ENCODE results near the gene GOLPH3. TPM values are rescaled to one million over a fixed set of nuclear protein-coding genes. Genes with fewer than 3 reads are reported as not detected.
A peak's percentile ranks its signal among the peaks of the same experiment; 100 is the strongest.

GOLPH3 gene
- total RNA-seq (2012; rRNA removed) (38.2 and 59.7 TPM in 2 replicates), polyA plus RNA-seq (2012; rRNA removed) (32.9 and 41.3 TPM in 2 replicates), Bru-seq, nascent RNA (percentile 96 among the genes with signal in this experiment), BruChase-seq, experiment 1, labeled RNA remaining after a 6-hour chase (percentile 95 among the genes with signal in this experiment), BruChase-seq, experiment 2, labeled RNA remaining after a 2-hour chase (percentile 96 among the genes with signal in this experiment)
- polyA plus RNA-seq (2012; cell fraction: cytosol; rRNA removed): 13.1 and 45.1 TPM in 2 replicates
- 29.5 and 36.1 TPM in 2 replicates for polyA plus RNA-seq (2012; cell fraction: nucleus; rRNA removed; ENCODE audit: low replicate concordance)
- long read RNA-seq, transcript GOLPH3-201 (4 exons, 2,721 nt): major isoform, 220 of 237 reads
- long read RNA-seq, partial matches to known transcripts: 1 of 237 reads
- long read RNA-seq, other reads (novel, unspliced or antisense): 15 of 237 reads

- Histone ChIP-seq H3K4me1 (ENCODE audit: control insufficient read depth, insufficient read depth, low read length) (peaks cover 4% of the 10 kb centered on the region; the same call in 1 of the 2 replicates), H2BK20ac (ENCODE audit: low read depth, low read length) (peak within 1 kb of the TSS; percentile 59), H3K18ac (ENCODE audit: low read depth, low read length) (peak within 1 kb of the TSS; percentile 93), H4K20me1 (ENCODE audit: insufficient read depth, low read length) (peaks cover 43% of the 10 kb centered on the region), H3K9me3 (ENCODE audit: control insufficient read depth, insufficient read depth, low read length) (no peaks in the 10 kb centered on the region), H2AFZ (replicated peaks; ENCODE audit: low read length, poor library complexity) (peak within 1 kb of the TSS; percentile 99), H2AK9ac (replicated peaks; ENCODE audit: low read depth, low read length, poor library complexity) (peak within 1 kb of the TSS; percentile 99), H3K9ac (ENCODE audit: low read depth, low read length) (peak within 1 kb of the TSS; percentile 98), H3K4me2 (ENCODE audit: low read depth, low read length) (peak within 1 kb of the TSS; percentile 79), H2BK120ac (ENCODE audit: low read depth, low read length) (peak within 1 kb of the TSS; percentile 93), H2BK15ac (ENCODE audit: low read depth, low read length) (peak within 1 kb of the TSS; percentile 95), H3K79me1 (ENCODE audit: low read depth in 1 of 2, low read length in 2 of 2) (peaks cover 0 to 28% of the 10 kb centered on the region in 2 experiments; a peak in 3 of 4 replicates), H3K56ac (ENCODE audit: extremely low read depth, insufficient read depth, low read length) (peak within 1 kb of the TSS; percentile 94), H3K27ac (ENCODE audit: insufficient read depth, low read length) (peak within 1 kb of the TSS; percentile 99), H3K23ac (ENCODE audit: low read depth, low read length) (peak within 1 kb of the TSS; percentile 87), H4K91ac (ENCODE audit: insufficient read depth, low read depth, low read length) (peak within 1 kb of the TSS; percentile 98), H3K4ac (ENCODE audit: low read depth, low read length) (peak within 1 kb of the TSS; percentile 98), H3K14ac (replicated peaks; ENCODE audit: low read depth, low read length) (peak within 1 kb of the TSS; percentile 99), H3K27me3 (ENCODE audit: control insufficient read depth, insufficient read depth, low read length) (no peaks in the 10 kb centered on the region), H2BK5ac (ENCODE audit: low read depth, low read length, poor library complexity, severe bottlenecking) (peak within 1 kb of the TSS; percentile 97), H3K36me3 (ENCODE audit: control insufficient read depth, insufficient read depth, low read length) (peaks cover 6% of the 10 kb centered on the region), H3K9me1 (ENCODE audit: insufficient read depth, low read length) (peaks cover 3% of the 10 kb centered on the region; the same call in 1 of the 2 replicates), H2AK5ac (ENCODE audit: low read depth, low read length) (peak within 1 kb of the TSS; percentile 93), H4K5ac (ENCODE audit: low read depth, low read length) (peak within 1 kb of the TSS; percentile 94), H4K8ac (ENCODE audit: low read depth in 2 of 2, low read length in 2 of 2) (peak within 1 kb of the TSS; percentile 88 to 98), H3K4me3 (ENCODE audit: insufficient read depth, low read depth, low read length) (peak within 1 kb of the TSS; percentile 86)
- TF ChIP-seq NFE2L2 (IDR thresholded peaks at IDR 0.05; ENCODE audit: low read depth, low read length) (no peak; the same call in 1 of the 2 replicates), CTCF (conservative IDR thresholded peaks at IDR 0.05; ENCODE audit: low read depth, low read length) (no peak; the same call in 1 of the 2 replicates), POLR2A (IDR thresholded peaks at IDR 0.05; ENCODE audit: low read depth, low read length) (peak; percentile 88)
- ChIA-PET CTCF (interaction anchor here (0.6 kb wide), 1 partner anchor 617 kb away, joined by 8 read pairs; no protein-coding TSS in a partner anchor), POLR2A (ENCODE audit: unreplicated experiment) (interaction anchor here (0.6 to 1.1 kb wide), 2 partner anchors 10 to 16 kb away, joined by 3 to 10 read pairs; no protein-coding TSS in a partner anchor)
- dilution Hi-C loops (cut with HindIII; ENCODE audit: low sequenced_read_pairs, unreplicated experiment): no loop called here
- 1% methylated on average over 54 of the region's 85 CpGs; no CpG with 5 or more reads in 1 of the 2 experiments for WGBS, 2 experiments (ENCODE audit: extremely low coverage in 2 of 2, insufficient read length in 1 of 2)
- BruUV-seq (replicated peaks): TSS peak; percentile 95
- ATAC-seq (ENCODE audit: low read depth): peak; percentile 86
- DNase-seq: peak; percentile 83
- intact Hi-C loops (cut with micrococcal nuclease): loop anchor here (2.0 to 5.0 kb wide), 2 partner anchors 51 to 153 kb away; no protein-coding TSS in a partner anchor
- in situ Hi-C loops (cut with MboI; ENCODE audit: low sequenced_read_pairs): loop anchor here (5.0 kb wide), 1 partner anchor 53 kb away; no protein-coding TSS in a partner anchor
Measured at GRCh38 chr5:32174011-32174870, at the start of gene GOLPH3. GOLPH3 (minus strand) TSS chr5:32174319; CDS start chr5:32174034, 285 bp downstream.

All from IMR-90 (cell line).